ENCODE data around the gene SUPT20HL2. TPM values are rescaled to one million over a fixed set of nuclear protein-coding genes. Genes with fewer than 3 reads are reported as not detected.

Gene SUPT20HL2
- total RNA-seq, 1 donor from 2014 or later, result not detected

DNA sequence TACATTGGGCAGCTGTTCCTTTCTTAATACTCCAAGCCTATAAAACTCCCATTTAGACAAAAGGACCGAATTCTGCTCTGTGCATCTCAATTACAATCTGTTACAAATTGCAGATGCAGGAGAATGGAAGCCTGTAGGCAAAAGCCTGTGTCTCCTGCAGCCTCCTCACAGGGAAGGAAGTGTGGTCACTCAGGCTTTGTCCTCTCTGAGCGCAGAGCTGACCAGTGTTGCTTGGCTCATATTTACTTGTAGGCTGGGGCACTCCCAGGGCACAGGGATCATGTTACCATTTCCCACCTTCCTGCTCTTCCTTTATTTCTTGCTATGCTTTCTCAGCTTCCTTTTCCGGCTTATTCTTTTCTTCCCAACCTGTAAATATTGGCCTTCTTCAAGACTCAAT lies 15.7 kb downstream of the SUPT20HL2 start:
- Mint-ChIP-seq H3K4me3 (ENCODE audit: unreplicated experiment) (no peak overlapping the region), H3K36me3 (ENCODE audit: low read depth, unreplicated experiment) (no peaks in the 10 kb centered on the region), H3K27ac (ENCODE audit: unreplicated experiment) (peak overlapping the region; percentile 62), H3K27me3 (ENCODE audit: unreplicated experiment) (no peaks in the 10 kb centered on the region), H3K9me3 (ENCODE audit: unreplicated experiment) (no peaks in the 10 kb centered on the region), H3K4me1 (ENCODE audit: unreplicated experiment) (peaks cover 6% of the 10 kb centered on the region)
- DNase-seq (ENCODE audit: low spot score), result peak; percentile 13
- TF ChIP-seq, protein P1, sequence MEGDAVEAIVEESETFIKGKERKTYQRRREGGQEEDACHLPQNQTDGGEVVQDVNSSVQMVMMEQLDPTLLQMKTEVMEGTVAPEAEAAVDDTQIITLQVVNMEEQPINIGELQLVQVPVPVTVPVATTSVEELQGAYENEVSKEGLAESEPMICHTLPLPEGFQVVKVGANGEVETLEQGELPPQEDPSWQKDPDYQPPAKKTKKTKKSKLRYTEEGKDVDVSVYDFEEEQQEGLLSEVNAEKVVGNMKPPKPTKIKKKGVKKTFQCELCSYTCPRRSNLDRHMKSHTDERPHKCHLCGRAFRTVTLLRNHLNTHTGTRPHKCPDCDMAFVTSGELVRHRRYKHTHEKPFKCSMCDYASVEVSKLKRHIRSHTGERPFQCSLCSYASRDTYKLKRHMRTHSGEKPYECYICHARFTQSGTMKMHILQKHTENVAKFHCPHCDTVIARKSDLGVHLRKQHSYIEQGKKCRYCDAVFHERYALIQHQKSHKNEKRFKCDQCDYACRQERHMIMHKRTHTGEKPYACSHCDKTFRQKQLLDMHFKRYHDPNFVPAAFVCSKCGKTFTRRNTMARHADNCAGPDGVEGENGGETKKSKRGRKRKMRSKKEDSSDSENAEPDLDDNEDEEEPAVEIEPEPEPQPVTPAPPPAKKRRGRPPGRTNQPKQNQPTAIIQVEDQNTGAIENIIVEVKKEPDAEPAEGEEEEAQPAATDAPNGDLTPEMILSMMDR (IDR thresholded peaks at IDR 0.05; ENCODE audit: unreplicated experiment), result no peak

DNA sequence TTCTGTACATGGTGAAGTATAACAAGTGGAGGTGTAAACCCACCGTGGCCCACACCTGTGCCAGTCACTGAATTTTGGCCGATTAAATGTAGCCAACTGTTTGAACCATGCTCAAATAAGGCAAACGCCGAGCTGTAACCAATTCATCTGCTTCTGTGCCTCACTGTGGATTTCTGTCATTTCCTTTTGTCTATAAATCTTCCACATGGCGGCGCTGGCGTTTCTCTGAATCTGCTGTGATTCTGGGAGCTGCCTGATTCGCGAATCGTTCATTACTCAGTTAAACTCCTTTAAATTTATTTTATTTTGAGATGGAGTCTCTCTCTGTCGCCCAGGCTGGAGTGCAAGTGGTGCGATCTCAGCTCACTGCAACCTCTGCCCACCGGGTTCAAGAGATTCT lies 19.2 kb downstream of the SUPT20HL2 start:
- peaks cover 16% of the 10 kb centered on the region for H3K4me1 Mint-ChIP-seq (ENCODE audit: unreplicated experiment)
- H3K4me3 Mint-ChIP-seq (ENCODE audit: unreplicated experiment), result no peak overlapping the region

DNA sequence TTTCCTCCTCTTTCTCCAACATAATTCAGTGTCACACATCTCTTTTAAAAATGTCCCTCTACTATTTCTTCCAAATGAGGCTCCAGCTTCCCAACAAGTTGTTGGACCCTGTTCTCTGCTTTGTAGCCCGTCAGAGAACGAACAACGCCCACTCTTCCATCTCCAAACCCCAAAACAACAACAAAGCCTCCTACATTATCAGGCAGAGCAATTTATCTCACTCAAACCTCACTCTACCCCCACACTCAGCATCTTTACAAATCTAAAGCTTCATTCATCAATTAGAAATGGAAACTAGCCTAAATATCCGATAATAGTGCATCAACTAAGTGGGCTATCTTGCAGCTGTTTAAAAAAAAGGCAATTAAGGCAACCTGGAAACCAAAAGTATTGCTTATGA lies 20.5 kb downstream of the SUPT20HL2 start:
- H3K36me3 Mint-ChIP-seq (ENCODE audit: low read depth, unreplicated experiment), result no peaks in the 10 kb centered on the region
- no peaks in the 10 kb centered on the region for H3K27me3 Mint-ChIP-seq (ENCODE audit: unreplicated experiment)

More for the DNA sequence above, 19.2 kb downstream of the SUPT20HL2 start:
- Mint-ChIP-seq H3K27me3 (ENCODE audit: unreplicated experiment) (no peaks in the 10 kb centered on the region), H3K9me3 (ENCODE audit: unreplicated experiment) (no peaks in the 10 kb centered on the region), H3K36me3 (ENCODE audit: low read depth, unreplicated experiment) (no peaks in the 10 kb centered on the region), H3K27ac (ENCODE audit: unreplicated experiment) (no peak overlapping the region)
- DNase-seq (ENCODE audit: low spot score), result peak; percentile 44
- TF ChIP-seq, protein P1 (IDR thresholded peaks at IDR 0.05; ENCODE audit: unreplicated experiment), result no peak

DNA sequence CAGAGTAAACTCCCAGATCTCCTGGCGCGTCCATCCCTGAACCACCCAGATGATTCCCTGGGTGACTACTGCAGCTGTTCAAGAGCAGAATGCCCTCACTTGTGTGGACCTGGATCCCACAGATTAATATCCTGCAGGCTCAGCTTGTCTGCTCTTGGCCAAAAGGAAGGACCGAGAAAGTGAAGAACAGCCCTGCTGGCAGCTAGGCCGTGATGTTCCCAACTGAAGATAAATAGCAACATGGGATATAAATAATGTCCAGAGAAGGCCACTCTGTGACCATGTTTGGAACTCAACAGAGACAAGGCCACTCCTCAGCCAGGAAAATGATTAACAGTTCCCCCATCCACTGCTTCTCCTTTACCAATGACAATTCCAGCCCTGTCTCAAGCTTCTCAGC lies 21.5 kb downstream of the SUPT20HL2 start:
- TF ChIP-seq, protein P1 (IDR thresholded peaks at IDR 0.05; ENCODE audit: unreplicated experiment), result no peak
- Mint-ChIP-seq H3K36me3 (ENCODE audit: low read depth, unreplicated experiment) (no peaks in the 10 kb centered on the region), H3K9me3 (ENCODE audit: unreplicated experiment) (no peaks in the 10 kb centered on the region), H3K27me3 (ENCODE audit: unreplicated experiment) (no peaks in the 10 kb centered on the region), H3K4me3 (ENCODE audit: unreplicated experiment) (no peak overlapping the region), H3K4me1 (ENCODE audit: unreplicated experiment) (peaks cover 13% of the 10 kb centered on the region), H3K27ac (ENCODE audit: unreplicated experiment) (no peak overlapping the region)
- DNase-seq (ENCODE audit: low spot score), result no peak

More for the DNA sequence above, 20.5 kb downstream of the SUPT20HL2 start:
- H3K4me3 Mint-ChIP-seq (ENCODE audit: unreplicated experiment), result no peak overlapping the region
- DNase-seq (ENCODE audit: low spot score), result no peak
- peaks cover 15% of the 10 kb centered on the region for H3K4me1 Mint-ChIP-seq (ENCODE audit: unreplicated experiment)
- H3K9me3 Mint-ChIP-seq (ENCODE audit: unreplicated experiment), result no peaks in the 10 kb centered on the region
- peak overlapping the region; percentile 27 for H3K27ac Mint-ChIP-seq (ENCODE audit: unreplicated experiment)
- TF ChIP-seq, protein P1 (IDR thresholded peaks at IDR 0.05; ENCODE audit: unreplicated experiment), result no peak

DNA sequence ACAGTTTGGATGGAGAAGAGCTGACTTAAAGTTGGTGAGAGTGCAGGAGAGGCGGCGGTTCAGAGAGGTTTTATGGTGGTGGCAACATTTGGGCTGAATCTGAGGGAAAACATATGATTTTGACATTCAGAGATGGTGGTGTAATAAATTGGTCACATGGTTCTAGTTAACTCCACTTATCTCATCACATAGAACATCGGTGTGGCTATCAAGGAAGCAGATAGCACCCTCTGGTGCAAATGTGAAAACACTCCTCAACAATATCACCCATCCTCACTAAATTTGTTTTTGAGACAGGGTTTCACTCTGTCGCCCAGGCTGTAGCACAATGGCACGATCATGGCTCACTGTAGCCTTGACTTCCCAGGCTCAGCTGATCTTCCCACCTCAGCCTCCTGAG lies 28.8 kb downstream of the SUPT20HL2 start:
- no peak for DNase-seq (ENCODE audit: low spot score)
- H3K4me3 Mint-ChIP-seq (ENCODE audit: unreplicated experiment), result no peak overlapping the region
- no peaks in the 10 kb centered on the region for H3K36me3 Mint-ChIP-seq (ENCODE audit: low read depth, unreplicated experiment)
- peaks cover 2% of the 10 kb centered on the region for H3K4me1 Mint-ChIP-seq (ENCODE audit: unreplicated experiment)
- no peak overlapping the region for H3K27ac Mint-ChIP-seq (ENCODE audit: unreplicated experiment)
- H3K27me3 Mint-ChIP-seq (ENCODE audit: unreplicated experiment), result no peaks in the 10 kb centered on the region
- TF ChIP-seq, protein P1 (IDR thresholded peaks at IDR 0.05; ENCODE audit: unreplicated experiment), result no peak
- no peaks in the 10 kb centered on the region for H3K9me3 Mint-ChIP-seq (ENCODE audit: unreplicated experiment)
